ENCODE measurements around the gene SMIM11. TPM values are rescaled to one million over a fixed set of nuclear protein-coding genes. Genes with fewer than 3 reads are reported as not detected.

Gene SMIM11
- total and polyA plus RNA-seq, 8 donors: 3.1 to 18.0 (median 7.5) TPM

DNA sequence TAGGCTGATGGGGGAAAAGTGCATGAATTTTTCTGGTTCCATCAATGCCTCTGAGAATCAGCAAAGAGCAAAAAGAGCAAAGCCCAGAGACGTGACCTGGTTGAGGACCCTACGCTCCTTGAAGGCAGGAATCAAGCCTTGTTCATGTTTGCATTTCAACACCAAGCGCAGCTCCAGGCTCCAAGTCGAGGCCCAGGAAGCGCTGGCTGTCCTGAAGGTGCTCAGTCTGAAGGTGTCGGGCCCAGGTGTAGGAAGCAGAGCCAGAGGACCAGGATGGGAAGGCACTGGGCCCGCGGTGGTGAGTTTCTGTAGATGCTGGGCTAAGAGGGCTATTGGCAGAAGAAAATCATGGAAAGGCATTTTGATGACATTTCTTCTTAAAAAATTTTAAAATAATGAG, 37.1 kb upstream of the SMIM11 start:
- ATAC-seq: no peak
- TF ChIP-seq, protein P1, sequence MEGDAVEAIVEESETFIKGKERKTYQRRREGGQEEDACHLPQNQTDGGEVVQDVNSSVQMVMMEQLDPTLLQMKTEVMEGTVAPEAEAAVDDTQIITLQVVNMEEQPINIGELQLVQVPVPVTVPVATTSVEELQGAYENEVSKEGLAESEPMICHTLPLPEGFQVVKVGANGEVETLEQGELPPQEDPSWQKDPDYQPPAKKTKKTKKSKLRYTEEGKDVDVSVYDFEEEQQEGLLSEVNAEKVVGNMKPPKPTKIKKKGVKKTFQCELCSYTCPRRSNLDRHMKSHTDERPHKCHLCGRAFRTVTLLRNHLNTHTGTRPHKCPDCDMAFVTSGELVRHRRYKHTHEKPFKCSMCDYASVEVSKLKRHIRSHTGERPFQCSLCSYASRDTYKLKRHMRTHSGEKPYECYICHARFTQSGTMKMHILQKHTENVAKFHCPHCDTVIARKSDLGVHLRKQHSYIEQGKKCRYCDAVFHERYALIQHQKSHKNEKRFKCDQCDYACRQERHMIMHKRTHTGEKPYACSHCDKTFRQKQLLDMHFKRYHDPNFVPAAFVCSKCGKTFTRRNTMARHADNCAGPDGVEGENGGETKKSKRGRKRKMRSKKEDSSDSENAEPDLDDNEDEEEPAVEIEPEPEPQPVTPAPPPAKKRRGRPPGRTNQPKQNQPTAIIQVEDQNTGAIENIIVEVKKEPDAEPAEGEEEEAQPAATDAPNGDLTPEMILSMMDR (IDR thresholded peaks at IDR 0.05): no peak
- H3K4me1 ChIP-seq: no peaks in the 10 kb centered on the region
- no peaks in the 10 kb centered on the region for H3K36me3 ChIP-seq
- intact Hi-C loops (cut with DNase I): no loop called here
- no peaks in the 10 kb centered on the region for H3K9me3 ChIP-seq
- no peak overlapping the region for H3K27ac ChIP-seq
- no peak for DNase-seq
- no peak overlapping the region for H3K4me3 ChIP-seq
- H3K27me3 ChIP-seq: no peaks in the 10 kb centered on the region

DNA sequence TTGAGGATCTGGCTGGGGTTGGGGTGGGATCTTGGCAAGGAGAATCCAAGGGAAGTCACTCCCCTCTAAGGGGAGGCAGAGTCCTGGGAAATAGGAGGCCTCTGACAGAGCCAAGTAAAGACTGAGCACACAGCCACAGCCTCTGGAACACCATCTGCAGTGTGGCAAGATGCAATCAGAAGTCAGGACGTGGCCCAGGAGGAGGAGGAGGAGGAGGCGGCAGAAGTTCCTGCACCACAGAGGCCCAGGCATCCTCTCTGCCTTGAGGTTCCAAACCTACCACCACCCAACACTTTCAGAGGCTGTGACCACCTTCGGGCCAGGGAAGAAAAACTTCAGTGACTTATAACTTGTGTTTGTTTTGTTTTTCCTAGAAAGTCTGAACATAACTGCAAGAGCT, 35.2 kb upstream of the SMIM11 start:
- Histone ChIP-seq H3K4me3 (no peak overlapping the region), H3K27me3 (no peaks in the 10 kb centered on the region), H3K36me3 (no peaks in the 10 kb centered on the region), H3K4me1 (no peaks in the 10 kb centered on the region), H3K27ac (no peak overlapping the region), H3K9me3 (no peaks in the 10 kb centered on the region)
- intact Hi-C loops (cut with DNase I): no loop called here
- TF ChIP-seq, protein P1 (IDR thresholded peaks at IDR 0.05): no peak
- DNase-seq: no peak
- no peak for ATAC-seq

DNA sequence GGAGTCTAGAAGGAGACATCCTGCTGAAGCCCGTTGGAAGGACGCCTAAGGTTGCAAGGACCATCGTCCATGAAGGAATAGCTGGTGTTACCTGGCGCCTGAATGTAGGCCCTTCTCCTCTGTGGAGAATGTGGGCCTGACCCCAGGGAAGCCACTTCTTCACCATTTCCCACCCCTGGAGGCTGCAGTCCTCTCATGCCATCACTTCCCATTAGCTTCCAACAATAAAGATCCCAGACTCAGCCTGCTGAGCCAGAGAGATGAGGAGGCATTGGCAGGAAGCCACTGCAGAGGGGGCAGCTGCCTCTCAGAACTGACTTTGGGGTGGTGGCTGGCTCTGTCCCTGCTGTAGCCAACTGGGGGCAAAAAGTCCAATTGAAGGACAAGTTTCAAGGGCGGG, 32.8 kb upstream of the SMIM11 start:
- Histone ChIP-seq H3K4me1 (peaks cover 0 to 9% of the 10 kb centered on the region in 2 donors), H3K36me3 (no peaks in the 10 kb centered on the region), H3K9me3 (no peaks in the 10 kb centered on the region), H3K27me3 (no peaks in the 10 kb centered on the region), H3K27ac (no peak overlapping the region), H3K4me3 (no peak overlapping the region)
- intact Hi-C loops (cut with DNase I): no loop called here
- DNase-seq (no peak), ATAC-seq (no peak)
- TF ChIP-seq, protein P1 (IDR thresholded peaks at IDR 0.05): no peak

DNA sequence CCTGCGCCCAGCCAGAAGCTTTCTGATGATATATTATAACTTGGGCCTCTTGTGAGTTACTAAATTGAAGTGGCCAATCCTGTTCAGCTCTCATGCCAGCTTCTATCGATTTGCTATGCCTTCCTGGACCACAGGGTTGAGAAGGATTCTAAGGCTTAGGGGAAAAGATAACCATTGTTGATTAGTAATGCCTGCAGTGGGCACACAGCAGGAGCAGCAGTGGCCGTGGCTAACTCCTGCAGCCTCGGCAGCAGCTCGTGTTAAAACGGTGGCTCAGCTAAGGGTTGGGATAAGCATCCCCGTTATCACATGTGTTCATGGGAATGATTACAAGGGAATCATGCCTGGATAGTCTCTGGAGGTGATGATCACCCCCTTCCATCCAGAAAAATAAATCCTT, 32.0 kb upstream of the SMIM11 start:
- no peaks in the 10 kb centered on the region for H3K9me3 ChIP-seq
- no peak overlapping the region for H3K4me3 ChIP-seq
- intact Hi-C loops (cut with DNase I): no loop called here
- DNase-seq (no peak), ATAC-seq (no peak)
- peaks cover 0 to 9% of the 10 kb centered on the region in 2 donors for H3K4me1 ChIP-seq
- no peaks in the 10 kb centered on the region for H3K27me3 ChIP-seq
- no peaks in the 10 kb centered on the region for H3K36me3 ChIP-seq
- no peak overlapping the region for H3K27ac ChIP-seq
- TF ChIP-seq, protein P1 (IDR thresholded peaks at IDR 0.05): no peak

DNA sequence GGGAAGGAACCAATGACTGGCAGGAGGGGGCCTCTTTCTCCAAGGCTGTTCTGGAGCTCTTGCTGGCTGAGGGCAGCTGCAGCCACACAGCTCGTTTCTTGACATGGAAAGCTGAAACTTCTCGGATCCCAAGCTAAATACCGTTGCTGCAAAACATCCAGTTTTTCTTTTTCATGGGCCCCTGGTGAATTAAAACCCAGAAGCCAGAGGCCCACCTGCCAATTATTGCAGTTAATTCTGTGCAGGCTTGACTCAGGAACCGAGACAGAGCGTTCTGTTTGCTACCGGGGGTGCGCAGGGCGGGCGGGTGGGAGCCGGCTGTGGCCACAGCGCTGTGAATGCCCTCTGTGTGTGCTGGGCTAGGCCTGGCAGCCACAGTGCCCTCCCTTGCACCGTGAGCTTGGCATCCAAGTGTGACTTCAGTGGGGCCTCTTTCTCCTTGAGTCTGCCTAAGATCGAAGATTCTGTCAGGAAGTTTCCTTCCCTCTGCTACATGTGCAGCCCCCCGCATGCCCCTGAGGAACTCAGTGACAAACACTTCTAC, 31.4 kb upstream of the SMIM11 start:
- Histone ChIP-seq H3K27me3 (no peaks in the 10 kb centered on the region), H3K9me3 (no peaks in the 10 kb centered on the region), H3K4me3 (no peak overlapping the region), H3K27ac (no peak overlapping the region), H3K36me3 (no peaks in the 10 kb centered on the region), H3K4me1 (peaks cover 0 to 9% of the 10 kb centered on the region in 2 donors)
- TF ChIP-seq, protein P1 (IDR thresholded peaks at IDR 0.05): no peak
- no peak for DNase-seq
- intact Hi-C loops (cut with DNase I): no loop called here
- ATAC-seq: no peak

Data from left lung (tissue), 10 donors.